ENCODE data around the gene ANKH.

The ANKH gene

GRCh38 chr5:14752497-14753071 lies 119.0 kb downstream of the ANKH start:
- TF ChIP-seq CTCF (IDR thresholded peaks at IDR 0.05; ENCODE audit: low read depth, low read length) = no peak
- no peak for DNase-seq (ENCODE audit: low read depth in 2 of 2)

GRCh38 chr5:14750712-14751111 lies 120.9 kb downstream of the ANKH start:
- DNase-seq (ENCODE audit: low read depth in 2 of 2) = no peak
- H3K4me3 ChIP-seq (replicated peaks in 1 of 2; ENCODE audit: low read depth in 2 of 2, low read length in 2 of 2) = no peak overlapping the region
- no peak for TF ChIP-seq CTCF (IDR thresholded peaks at IDR 0.05; ENCODE audit: low read depth, low read length)

More at GRCh38 chr5:14752497-14753071, 119.0 kb downstream of the ANKH start:
- H3K4me3 ChIP-seq (replicated peaks in 1 of 2; ENCODE audit: low read depth in 2 of 2, low read length in 2 of 2) = no peak overlapping the region

- no peak overlapping the region for H3K4me3 ChIP-seq (replicated peaks in 1 of 2; ENCODE audit: low read depth in 2 of 2, low read length in 2 of 2)
- no peak for TF ChIP-seq CTCF (IDR thresholded peaks at IDR 0.05; ENCODE audit: low read depth, low read length)
- DNase-seq (ENCODE audit: low read depth in 2 of 2) = no peak
Observed at GRCh38 chr5:14749579-14750101, 121.9 kb downstream of the ANKH start.

GRCh38 chr5:14748180-14748900 lies 123.2 kb downstream of the ANKH start:
- H3K4me3 ChIP-seq (replicated peaks in 1 of 2; ENCODE audit: low read depth in 2 of 2, low read length in 2 of 2) = no peak overlapping the region
- TF ChIP-seq CTCF (IDR thresholded peaks at IDR 0.05; ENCODE audit: low read depth, low read length) = no peak
- no peak for DNase-seq (ENCODE audit: low read depth in 2 of 2)

GRCh38 chr5:14745753-14746152 lies 125.8 kb downstream of the ANKH start:
- TF ChIP-seq CTCF (IDR thresholded peaks at IDR 0.05; ENCODE audit: low read depth, low read length) = no peak
- no peak for DNase-seq (ENCODE audit: low read depth in 2 of 2)
- no peak overlapping the region for H3K4me3 ChIP-seq (replicated peaks in 1 of 2; ENCODE audit: low read depth in 2 of 2, low read length in 2 of 2)

GRCh38 chr5:14745188-14745563 lies 126.4 kb downstream of the ANKH start:
- H3K4me3 ChIP-seq (replicated peaks in 1 of 2; ENCODE audit: low read depth in 2 of 2, low read length in 2 of 2) = no peak overlapping the region
- DNase-seq (ENCODE audit: low read depth in 2 of 2) = no peak
- no peak for TF ChIP-seq CTCF (IDR thresholded peaks at IDR 0.05; ENCODE audit: low read depth, low read length)

Measured in cardiac fibroblast (primary cell).